ENCODE results near the gene TSPAN10. TPM values are rescaled to one million over a fixed set of nuclear protein-coding genes. Genes with fewer than 3 reads are reported as not detected.
A peak's percentile ranks its signal among the peaks of the same experiment; 100 is the strongest.

The TSPAN10 gene
- total and polyA plus RNA-seq, 9 of the 15 experiments (the other 6 are each of a cell fraction or from before 2014, with no cell fraction given) = 0.05 to 0.31 (median 0.13) TPM; not detected in 1

GRCh38 chr17:81636505-81637288, at the start of gene TSPAN10, which contains the start of gene NPLOC4 (continued):
- TF ChIP-seq KLF16 (IDR thresholded peaks at IDR 0.05) = no peak
- TF ChIP-seq ZBTB2 (IDR thresholded peaks at IDR 0.05) = peak; percentile 92
- TF ChIP-seq E2F6 (IDR thresholded peaks at IDR 0.05; ENCODE audit: borderline replicate concordance in 1 of 2, extremely low read depth in 1 of 2, insufficient read depth in 1 of 2, insufficient read length in 1 of 2, low read depth in 1 of 2, low read length in 1 of 2, poor library complexity in 1 of 2, severe bottlenecking in 1 of 2) = peak; percentile 34 to 83
- no peak for TF ChIP-seq FOXJ3 (CRISPR knock-in tag; IDR thresholded peaks at IDR 0.05)
- TF ChIP-seq BRCA1 (IDR thresholded peaks at IDR 0.05) = no peak
- TF ChIP-seq BRCA1 (CRISPR knock-in tag; IDR thresholded peaks at IDR 0.05) = peak; percentile 41; the same call in 1 of the 2 replicates
- TF ChIP-seq CHD1 (IDR thresholded peaks at IDR 0.05; ENCODE audit: low read length) = peak; percentile 61
- TF ChIP-seq ZNF23 (CRISPR knock-in tag; IDR thresholded peaks at IDR 0.05) = no peak
- peak; percentile 58; the same call in 1 of the 2 replicates for TF ChIP-seq ZKSCAN1 (IDR thresholded peaks at IDR 0.05; ENCODE audit: low read depth, low read length)
- TF ChIP-seq CEBPG (CRISPR knock-in tag; IDR thresholded peaks at IDR 0.05) = no peak; the same call in 1 of the 2 replicates
- no peak for TF ChIP-seq CEBPG (tag; conservative IDR thresholded peaks at IDR 0.05 in 1 of 2, IDR thresholded peaks at IDR 0.05 in 1 of 2)
- 0 out of 2 replicates have a peak, but pooled peaks have one; percentile 12 for TF ChIP-seq ATF4 (CRISPR knock-in tag; IDR thresholded peaks at IDR 0.05)
- TF ChIP-seq TAF1 (IDR thresholded peaks at IDR 0.05; ENCODE audit: control insufficient read depth, extremely low read depth, insufficient read depth, low read length, severe bottlenecking) = peak; percentile 98
- peak in 2 of 3 experiments; percentile 80 to 81 for TF ChIP-seq YY1 (IDR thresholded peaks at IDR 0.05; ENCODE audit: borderline replicate concordance in 1 of 3, control insufficient read depth in 1 of 3, extremely low read depth in 1 of 3, insufficient read depth in 3 of 3, insufficient read length in 1 of 3, insufficient replicate concordance in 2 of 3, low read depth in 1 of 3, low read length in 2 of 3)
- TF ChIP-seq TEAD4 (IDR thresholded peaks at IDR 0.05; ENCODE audit: low read length) = peak; percentile 1
- TF ChIP-seq TEAD4 (CRISPR knock-in tag; IDR thresholded peaks at IDR 0.05; ENCODE audit: borderline replicate concordance) = no peak
- TF ChIP-seq MEIS2 (IDR thresholded peaks at IDR 0.05; ENCODE audit: partially characterized antibody) = peak; percentile 83
- TF ChIP-seq HDAC8 (tag; IDR thresholded peaks at IDR 0.05) = peak; percentile 60; the same call in 1 of the 2 replicates
- peak; percentile 95 for TF ChIP-seq TBP (optimal IDR thresholded peaks at IDR 0.05; ENCODE audit: low read depth, low read length)
- no peak for TF ChIP-seq MCM2 (IDR thresholded peaks at IDR 0.05; ENCODE audit: low read depth)
- no peak; the same call in 1 of the 2 replicates for TF ChIP-seq STAG1 (CRISPR knock-in tag; IDR thresholded peaks at IDR 0.05; ENCODE audit: borderline replicate concordance)
- TF ChIP-seq IFI16 (CRISPR knock-in tag; IDR thresholded peaks at IDR 0.05) = no peak
- peak; percentile 85 for TF ChIP-seq ZFX (CRISPR knock-in tag; IDR thresholded peaks at IDR 0.05)
